DND-41 (cell line): ENCODE measurements around the gene FGFR3.

ENCODE experiments used
- ATAC-seq: fragments of 200-7000 bp; cut with Tn5 transposase; 3 replicates; pipeline ENCODE4 v1.9.1; 2021; ENCODE audit warnings: low read depth; ENCODE audit not compliant: insufficient read depth
- DNase-seq: peaks from one replicate; pipeline ENCODE4 v3.0.0-alpha.2; 2020
- H2AFZ ChIP-seq: 2 replicates; pipeline ENCODE4 v1.6.0; 2012; ENCODE audit warnings: low read depth, low read length
- H3K27ac ChIP-seq: 2 replicates; pipeline ENCODE4 v1.5.1; 2012; ENCODE audit warnings: low read length, inconsistent platforms
- H3K27me3 ChIP-seq: fragments of 200-600 bp; sonication (generic); 2 replicates; pipeline ENCODE4 v1.6.0; 2012; ENCODE audit warnings: low read length, mild to moderate bottlenecking, inconsistent platforms; ENCODE audit not compliant: insufficient read depth, poor library complexity
- H3K36me3 ChIP-seq: 2 replicates; pipeline ENCODE4 v1.5.1; 2012; ENCODE audit warnings: low read length, inconsistent platforms; ENCODE audit not compliant: insufficient read depth
- H3K4me1 ChIP-seq: 2 replicates; pipeline ENCODE4 v1.5.1; 2012; ENCODE audit warnings: mild to moderate bottlenecking, low read length; ENCODE audit not compliant: insufficient read depth
- H3K4me2 ChIP-seq: 2 replicates; pipeline ENCODE4 v1.6.0; 2012; ENCODE audit warnings: mild to moderate bottlenecking, moderate library complexity, low read length, inconsistent platforms; ENCODE audit not compliant: insufficient read depth
- H3K4me3 ChIP-seq, 2 experiments: fragments of 200-600 bp in 1 of 2; shearing (Covaris generic) in 1 of 2; 2 replicates each; pipeline ENCODE4 v1.5.1; 2012 to 2016; ENCODE audit warnings: inconsistent platforms in 2 of 2, low read length in 2 of 2, mild to moderate bottlenecking in 2 of 2, low read depth in 1 of 2, moderate library complexity in 1 of 2
- H3K79me2 ChIP-seq: 2 replicates; pipeline ENCODE4 v1.6.0; 2012; ENCODE audit warnings: low read length, inconsistent platforms; ENCODE audit not compliant: insufficient read depth
- H3K9ac ChIP-seq: 2 replicates; pipeline ENCODE4 v1.6.0; 2012; ENCODE audit warnings: low read depth, mild to moderate bottlenecking, inconsistent platforms, low read length, moderate library complexity
- H3K9me3 ChIP-seq: 2 replicates; pipeline ENCODE4 v1.5.1; 2012; ENCODE audit warnings: low read length, moderate library complexity, mild to moderate bottlenecking, inconsistent platforms; ENCODE audit not compliant: insufficient read depth, severe bottlenecking
- H4K20me1 ChIP-seq: 2 replicates; pipeline ENCODE4 v1.6.0; 2012; ENCODE audit warnings: low read length; ENCODE audit not compliant: insufficient read depth
- EZH2 ChIP-seq: IDR thresholded peaks from 3 replicates; pipeline ENCODE4 v1.6.1; 2012; ENCODE audit warnings: borderline replicate concordance, low read depth, mild to moderate bottlenecking, moderate library complexity, low read length, inconsistent platforms; ENCODE audit not compliant: severe bottlenecking
- TF ChIP-seq, protein P1 (sequence below): IDR thresholded peaks from 2 replicates; pipeline ENCODE4 v1.5.1; 2012; ENCODE audit warnings: borderline replicate concordance, low read length, moderate library complexity, mild to moderate bottlenecking; ENCODE audit not compliant: poor library complexity, severe bottlenecking; ENCODE audit errors: extremely low read depth

FGFR3 gene

DNA sequence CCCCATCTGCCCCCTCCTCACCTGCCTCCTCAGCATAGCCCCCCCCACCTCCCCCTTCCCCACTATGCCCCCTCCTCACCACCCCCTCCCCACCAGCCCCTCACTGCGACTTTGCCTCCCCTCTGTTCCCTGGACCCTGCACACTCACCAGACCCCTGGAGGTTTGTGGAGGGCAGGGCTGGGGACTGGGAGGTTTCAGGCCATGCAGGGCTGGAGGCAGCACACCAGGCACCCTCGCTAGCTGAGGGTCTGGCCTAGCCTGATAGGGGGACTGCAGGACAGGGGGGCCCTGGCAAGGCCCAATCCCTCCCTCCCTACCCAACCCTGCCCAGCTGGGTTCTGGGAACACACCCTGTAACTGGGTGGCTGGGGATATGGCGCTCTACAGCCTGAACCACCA lies 43.7 kb upstream of the FGFR3 start:
- ATAC-seq = no peak

DNA sequence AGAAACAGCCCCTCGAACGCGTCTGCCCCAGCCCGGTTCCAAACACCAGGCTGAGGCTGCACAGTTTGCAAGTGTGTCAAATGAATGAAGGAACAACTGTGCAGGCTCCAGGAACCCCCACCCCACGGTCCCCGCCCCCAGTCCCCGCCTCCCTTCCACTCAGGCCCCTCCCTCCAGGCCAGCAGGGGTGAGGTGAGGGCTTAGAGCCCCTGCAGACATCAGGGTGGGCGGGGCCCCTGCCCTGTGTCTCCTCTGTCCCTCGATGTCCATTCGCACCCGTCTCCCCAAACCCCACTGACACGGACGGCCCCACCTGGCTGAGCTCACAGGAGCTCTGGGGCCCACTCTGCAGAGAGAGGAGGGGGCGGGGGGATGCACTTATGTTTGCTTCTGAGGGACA lies 43.3 kb upstream of the FGFR3 start:
- H4K20me1 ChIP-seq = peaks cover 26% of the 10 kb centered on the region
- H3K79me2 ChIP-seq = no peaks in the 10 kb centered on the region
- ATAC-seq = no peak
- H3K27ac ChIP-seq = no peak overlapping the region
- no peak overlapping the region for H3K4me2 ChIP-seq
- H3K4me1 ChIP-seq = peaks cover 6% of the 10 kb centered on the region
- peaks cover 8% of the 10 kb centered on the region for H3K36me3 ChIP-seq
- H3K27me3 ChIP-seq = no peaks in the 10 kb centered on the region
- no peak for DNase-seq
- no peaks in the 10 kb centered on the region for H3K9me3 ChIP-seq
- no peak overlapping the region for H3K9ac ChIP-seq
- no peak overlapping the region for H3K4me3 ChIP-seq
- no peak overlapping the region for H2AFZ ChIP-seq
- no peak for TF ChIP-seq EZH2
- TF ChIP-seq, protein P1, sequence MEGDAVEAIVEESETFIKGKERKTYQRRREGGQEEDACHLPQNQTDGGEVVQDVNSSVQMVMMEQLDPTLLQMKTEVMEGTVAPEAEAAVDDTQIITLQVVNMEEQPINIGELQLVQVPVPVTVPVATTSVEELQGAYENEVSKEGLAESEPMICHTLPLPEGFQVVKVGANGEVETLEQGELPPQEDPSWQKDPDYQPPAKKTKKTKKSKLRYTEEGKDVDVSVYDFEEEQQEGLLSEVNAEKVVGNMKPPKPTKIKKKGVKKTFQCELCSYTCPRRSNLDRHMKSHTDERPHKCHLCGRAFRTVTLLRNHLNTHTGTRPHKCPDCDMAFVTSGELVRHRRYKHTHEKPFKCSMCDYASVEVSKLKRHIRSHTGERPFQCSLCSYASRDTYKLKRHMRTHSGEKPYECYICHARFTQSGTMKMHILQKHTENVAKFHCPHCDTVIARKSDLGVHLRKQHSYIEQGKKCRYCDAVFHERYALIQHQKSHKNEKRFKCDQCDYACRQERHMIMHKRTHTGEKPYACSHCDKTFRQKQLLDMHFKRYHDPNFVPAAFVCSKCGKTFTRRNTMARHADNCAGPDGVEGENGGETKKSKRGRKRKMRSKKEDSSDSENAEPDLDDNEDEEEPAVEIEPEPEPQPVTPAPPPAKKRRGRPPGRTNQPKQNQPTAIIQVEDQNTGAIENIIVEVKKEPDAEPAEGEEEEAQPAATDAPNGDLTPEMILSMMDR = no peak

More for the DNA sequence above, 43.7 kb upstream of the FGFR3 start:
- peaks cover 13% of the 10 kb centered on the region for H3K36me3 ChIP-seq
- no peaks in the 10 kb centered on the region for H3K9me3 ChIP-seq
- no peak for DNase-seq
- H3K27me3 ChIP-seq = no peaks in the 10 kb centered on the region
- peaks cover 23% of the 10 kb centered on the region for H4K20me1 ChIP-seq
- no peaks in the 10 kb centered on the region for H3K79me2 ChIP-seq
- no peak overlapping the region for H3K9ac ChIP-seq
- H3K4me2 ChIP-seq = no peak overlapping the region
- no peak overlapping the region for H3K4me3 ChIP-seq
- no peak overlapping the region for H2AFZ ChIP-seq
- no peak for TF ChIP-seq EZH2
- TF ChIP-seq, protein P1 = no peak
- no peak overlapping the region for H3K27ac ChIP-seq
- peaks cover 6% of the 10 kb centered on the region for H3K4me1 ChIP-seq

DNA sequence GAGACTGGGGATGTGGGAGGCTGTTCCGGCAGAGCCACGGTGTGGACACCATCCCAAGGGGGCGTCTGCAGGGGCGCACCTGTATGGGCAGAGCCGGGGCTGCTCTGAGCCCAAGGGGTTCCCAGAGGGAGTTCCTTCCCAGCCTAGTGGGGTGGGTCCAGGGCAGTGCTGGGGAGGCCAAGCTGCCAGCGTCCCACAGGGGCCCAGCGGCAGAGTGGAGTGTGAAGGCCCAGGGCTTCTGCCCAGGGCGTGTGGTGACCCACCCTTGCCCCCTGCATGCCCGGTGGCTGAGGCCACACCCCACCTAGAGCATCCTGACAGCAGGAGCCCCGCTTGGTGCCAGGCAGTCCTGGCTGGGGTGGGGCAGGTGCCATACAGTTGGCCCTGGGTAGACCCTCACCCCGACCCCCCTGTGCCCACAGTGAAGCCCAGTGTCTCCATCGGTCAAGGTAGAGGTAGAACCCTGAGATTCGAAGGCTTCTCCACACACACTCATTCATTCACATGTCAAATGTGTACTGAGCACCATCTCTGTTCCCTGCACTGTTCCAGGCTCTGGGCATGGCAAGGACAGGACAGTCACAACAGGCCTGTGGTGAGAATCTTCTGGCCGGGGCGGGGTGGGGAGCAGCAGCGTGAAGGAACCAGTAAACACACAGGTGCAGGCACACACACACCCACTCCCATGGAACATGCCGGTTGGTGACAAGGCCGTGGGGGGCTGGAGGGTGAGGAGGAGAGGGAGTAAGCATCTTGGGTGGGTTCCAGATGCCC lies 42.5 kb upstream of the FGFR3 start:
- DNase-seq (no peak), ATAC-seq (no peak)
- no peaks in the 10 kb centered on the region for H3K27me3 ChIP-seq
- peaks cover 22% of the 10 kb centered on the region for H4K20me1 ChIP-seq
- H3K79me2 ChIP-seq = no peaks in the 10 kb centered on the region
- no peak overlapping the region for H2AFZ ChIP-seq
- no peak overlapping the region for H3K27ac ChIP-seq
- H3K9me3 ChIP-seq = no peaks in the 10 kb centered on the region
- no peak overlapping the region for H3K4me3 ChIP-seq
- H3K9ac ChIP-seq = no peak overlapping the region
- TF ChIP-seq, protein P1 = no peak
- no peak for TF ChIP-seq EZH2
- peaks cover 6% of the 10 kb centered on the region for H3K4me1 ChIP-seq
- H3K36me3 ChIP-seq = peaks cover 4% of the 10 kb centered on the region
- no peak overlapping the region for H3K4me2 ChIP-seq
